Fibroblast of lung (primary cell): ENCODE data around the gene WHAMM. TPM values are rescaled to one million over a fixed set of nuclear protein-coding genes. Genes with fewer than 3 reads are reported as not detected.

ENCODE experiments used
- DNase-seq, 2 donors: peaks; one replicate each; pipeline versions ENCODE4 v3.0.0 to v3.0.0-alpha.2; 2010; ENCODE audit warnings: low read depth in 2 of 2
- H2AFZ ChIP-seq: 2 replicates; pipeline ENCODE4 v1.5.1; 2012; ENCODE audit warnings: low read length, control low read depth, inconsistent platforms
- H3K27ac ChIP-seq: 2 replicates; pipeline ENCODE4 v1.5.1; 2011; ENCODE audit warnings: low read length, control low read depth; ENCODE audit not compliant: insufficient read depth
- H3K27me3 ChIP-seq: 2 replicates; pipeline ENCODE4 v1.5.1; 2011; ENCODE audit warnings: mild to moderate bottlenecking, low read length; ENCODE audit not compliant: control insufficient read depth, insufficient read depth
- H3K36me3 ChIP-seq: 2 replicates; pipeline ENCODE4 v1.5.1; 2011; ENCODE audit warnings: low read length; ENCODE audit not compliant: control insufficient read depth, insufficient read depth
- H3K4me1 ChIP-seq: 2 replicates; pipeline ENCODE4 v1.5.1; 2011; ENCODE audit warnings: low read length; ENCODE audit not compliant: control insufficient read depth, insufficient read depth; ENCODE audit errors: extremely low read depth
- H3K4me2 ChIP-seq: 2 replicates; pipeline ENCODE4 v1.5.1; 2011; ENCODE audit warnings: low read length, control low read depth; ENCODE audit not compliant: insufficient read depth; ENCODE audit errors: extremely low read depth
- H3K4me3 ChIP-seq, 4 experiments: fragments of 200-600 bp in 1 of 4; sonication (generic) in 1 of 4; replicated peaks in 1 of 4; 2 replicates each; pipeline ENCODE4 v1.5.1; 2011 to 2016; ENCODE audit warnings: low read length in 4 of 4, low read depth in 3 of 4, mild to moderate bottlenecking in 3 of 4, control low read depth in 2 of 4, inconsistent platforms in 1 of 4, mixed read lengths in 1 of 4; ENCODE audit not compliant: insufficient read depth in 1 of 4; ENCODE audit errors: control extremely low read depth in 1 of 4
- H3K79me2 ChIP-seq: 2 replicates; pipeline ENCODE4 v1.5.1; 2012; ENCODE audit warnings: mild to moderate bottlenecking, low read length, inconsistent platforms; ENCODE audit not compliant: control insufficient read depth, insufficient read depth
- H3K9ac ChIP-seq: 2 replicates; pipeline ENCODE4 v1.5.1; 2011; ENCODE audit warnings: mild to moderate bottlenecking, low read length, control low read depth; ENCODE audit not compliant: insufficient read depth
- H3K9me3 ChIP-seq: 2 replicates; pipeline ENCODE4 v1.5.1; 2012; ENCODE audit warnings: low read depth, low read length; ENCODE audit not compliant: control insufficient read depth, insufficient read depth
- H4K20me1 ChIP-seq: 2 replicates; pipeline ENCODE4 v1.5.1; 2011; ENCODE audit warnings: low read length; ENCODE audit not compliant: control insufficient read depth, insufficient read depth; ENCODE audit errors: extremely low read depth
- CTCF ChIP-seq, 2 donors: IDR thresholded peaks in 1 of 2; conservative IDR thresholded peaks in 1 of 2; 1 replicate in 1 of 2; 2 replicates in 1 of 2; pipeline ENCODE4 v1.5.1; 2011 to 2012; ENCODE audit warnings: low read length in 2 of 2, control low read depth in 1 of 2, inconsistent platforms in 1 of 2, low read depth in 1 of 2, mild to moderate bottlenecking in 1 of 2
- EZH2 ChIP-seq: IDR thresholded peaks from 2 replicates; pipeline ENCODE4 v1.5.1; 2012; ENCODE audit warnings: low read length, control low read depth, mild to moderate bottlenecking; ENCODE audit errors: missing control alignments
- polyA plus RNA-seq, 2 donors: library from polyadenylated mRNA; depleted of rRNA in 1 of 2; stranded (reverse) in 1 of 2; unstranded in 1 of 2; fragments of >200 nt; gene quantifications; 2 replicates each; pipeline ENCODE4 v1.2.1, GENCODE V29; 2011 to 2012; ENCODE audit warnings: missing spikeins in 1 of 2
- total RNA-seq: library from RNA; depleted of rRNA; stranded (reverse); fragments of >200 nt; gene quantifications from 2 replicates; pipeline ENCODE4 v1.2.1, GENCODE V29; 2014

Gene WHAMM
- total and polyA plus RNA-seq, 2 donors (not counting 1 experiment from before 2014, with no cell fraction given) = 5.3 to 5.6 TPM

- Histone ChIP-seq H3K27me3 (no peaks in the 10 kb centered on the region), H3K27ac (no peak overlapping the region), H3K4me2 (no peak overlapping the region), H3K9me3 (no peaks in the 10 kb centered on the region), H3K4me1 (no peaks in the 10 kb centered on the region), H4K20me1 (no peaks in the 10 kb centered on the region), H2AFZ (no peak overlapping the region), H3K4me3 (no peak overlapping the region), H3K79me2 (no peaks in the 10 kb centered on the region), H3K36me3 (no peaks in the 10 kb centered on the region), H3K9ac (no peak overlapping the region)
- DNase-seq = no peak
- no peak for TF ChIP-seq EZH2
- no peak for TF ChIP-seq CTCF (conservative IDR thresholded peaks at IDR 0.05 in 1 of 2, IDR thresholded peaks at IDR 0.05 in 1 of 2; ENCODE audit: low read depth in 1 of 2, low read length in 2 of 2)
These were observed 36.3 kb downstream of the WHAMM start for GRCh38 chr15:82845686-82846085.

DNA sequence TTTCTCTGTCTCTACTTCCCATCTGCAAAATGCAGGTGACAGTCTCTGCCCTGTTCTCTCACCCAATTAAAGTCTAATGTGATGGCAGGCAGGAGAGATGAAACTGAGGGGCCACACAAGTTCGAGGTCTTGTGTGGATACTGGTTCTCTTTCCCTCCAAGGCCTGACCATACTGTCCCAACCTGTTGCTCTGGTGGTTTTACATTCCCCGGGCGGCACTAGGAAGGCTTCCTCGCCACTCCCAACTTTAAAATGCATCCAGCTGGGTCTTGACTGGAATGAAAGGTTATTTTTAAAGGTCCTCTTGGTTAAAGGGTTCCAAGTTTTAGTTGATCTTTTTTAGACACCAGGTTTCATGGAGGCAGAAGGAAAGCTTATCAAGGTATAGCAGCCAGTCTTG is 37.2 kb downstream of the WHAMM start:
- no peak overlapping the region for H3K4me2 ChIP-seq
- no peak for TF ChIP-seq EZH2
- TF ChIP-seq CTCF (conservative IDR thresholded peaks at IDR 0.05 in 1 of 2, IDR thresholded peaks at IDR 0.05 in 1 of 2; ENCODE audit: low read depth in 1 of 2, low read length in 2 of 2) = no peak
- H3K79me2 ChIP-seq = no peaks in the 10 kb centered on the region
- H3K27ac ChIP-seq = no peak overlapping the region
- no peaks in the 10 kb centered on the region for H3K9me3 ChIP-seq
- no peaks in the 10 kb centered on the region for H3K27me3 ChIP-seq
- no peaks in the 10 kb centered on the region for H4K20me1 ChIP-seq
- H2AFZ ChIP-seq = no peak overlapping the region
- H3K4me1 ChIP-seq = no peaks in the 10 kb centered on the region
- no peak overlapping the region for H3K4me3 ChIP-seq
- no peaks in the 10 kb centered on the region for H3K36me3 ChIP-seq
- no peak overlapping the region for H3K9ac ChIP-seq
- no peak for DNase-seq

- no peaks in the 10 kb centered on the region for H3K27me3 ChIP-seq
- H3K27ac ChIP-seq = no peak overlapping the region
- no peak overlapping the region for H3K9ac ChIP-seq
- no peaks in the 10 kb centered on the region for H3K79me2 ChIP-seq
- H2AFZ ChIP-seq = no peak overlapping the region
- no peak overlapping the region for H3K4me3 ChIP-seq
- no peaks in the 10 kb centered on the region for H3K9me3 ChIP-seq
- DNase-seq = peak in 1 of 2 donors; percentile 45
- H4K20me1 ChIP-seq = no peaks in the 10 kb centered on the region
- no peaks in the 10 kb centered on the region for H3K4me1 ChIP-seq
- H3K36me3 ChIP-seq = no peaks in the 10 kb centered on the region
- no peak overlapping the region for H3K4me2 ChIP-seq
- TF ChIP-seq CTCF (conservative IDR thresholded peaks at IDR 0.05 in 1 of 2, IDR thresholded peaks at IDR 0.05 in 1 of 2; ENCODE audit: low read depth in 1 of 2, low read length in 2 of 2) (no peak), EZH2 (no peak)
These were observed 38.3 kb downstream of the WHAMM start for GRCh38 chr15:82847703-82848102.
